Peyer's patch (tissue), 4 donors: Measurements from ENCODE around the gene BAZ2A. TPM values are rescaled to one million over a fixed set of nuclear protein-coding genes. Genes with fewer than 3 reads are reported as not detected.

Experiments
- DNase-seq, 3 donors: peaks; one replicate each; pipeline ENCODE4 v3.0.0-alpha.2; 2017 to 2019
- H3K27ac ChIP-seq, 4 donors: fragments of 200-600 bp; sonication (generic); one replicate each; pipeline ENCODE4 v1.5.1; 2016 to 2019
- H3K27me3 ChIP-seq, 2 donors: fragments of 200-600 bp; sonication (generic); one replicate each; pipeline ENCODE4 v1.5.1; 2019
- H3K36me3 ChIP-seq, 3 donors: fragments of 200-600 bp; sonication (generic); one replicate each; pipeline ENCODE4 v1.5.1; 2016 to 2019
- H3K4me1 ChIP-seq, 4 donors: fragments of 200-600 bp; sonication (generic); one replicate each; pipeline ENCODE4 v1.5.1; 2016 to 2019
- H3K4me3 ChIP-seq, 4 donors: fragments of 200-600 bp; sonication (generic); 1 replicate in 3 of 4; 2 replicates in 1 of 4; pipeline ENCODE4 v1.5.1; 2016 to 2019; ENCODE audit warnings: mild to moderate bottlenecking in 1 of 4
- H3K9me3 ChIP-seq, 4 donors: fragments of 200-600 bp; sonication (generic); one replicate each; pipeline ENCODE4 v1.5.1; 2016 to 2019; ENCODE audit warnings: mild to moderate bottlenecking in 1 of 4
- CTCF ChIP-seq, 6 experiments: fragments of 450-650 bp in 4 of 6; fragments of 200-600 bp in 2 of 6; sonication (generic) in 1 of 6; IDR thresholded peaks; one replicate each; pipeline ENCODE4 v1.5.1; 2017 to 2019; ENCODE audit warnings: antibody characterized with exemption in 6 of 6, mild to moderate bottlenecking in 3 of 6, moderate library complexity in 1 of 6
- POLR2A ChIP-seq, 2 donors: fragments of 450-650 bp; IDR thresholded peaks; one replicate each; pipeline ENCODE4 v1.5.1; 2017; ENCODE audit warnings: antibody characterized with exemption in 2 of 2, mild to moderate bottlenecking in 2 of 2, moderate library complexity in 2 of 2
- total RNA-seq, 4 donors: library from RNA; depleted of rRNA; stranded (reverse); fragments of >200 nt; gene quantifications; one replicate each; pipeline ENCODE4 v1.1.0, GENCODE V29; 2016

Gene BAZ2A
- total RNA-seq = 100 to 1,000 TPM in 3 of 4 donors, 10 to 100 TPM in 1; 98.2 to 259 (median 141) TPM

- no peaks in the 10 kb centered on the region for H3K9me3 ChIP-seq
- H3K4me1 ChIP-seq = peaks cover 7 to 48% (median 25%) of the 10 kb centered on the region in 4 donors
- H3K4me3 ChIP-seq = peak within 1 kb of the TSS; percentile 86 to 99 (median 94)
Observed at GRCh38 chr12:56630180-56630632, at the start of gene BAZ2A. Gene BAZ2A, minus strand, starts transcription at chr12:56630326. Its CDS starts 12,796 bp downstream, at chr12:56617530.

GRCh38 chr12:56678852-56679251 is 48.7 kb upstream of the BAZ2A start:
- H3K27me3 ChIP-seq = no peaks in the 10 kb centered on the region
- H3K4me1 ChIP-seq = peaks cover 0 to 55% (median 11%) of the 10 kb centered on the region in 4 donors
- no peaks in the 10 kb centered on the region for H3K9me3 ChIP-seq
- H3K27ac ChIP-seq = no peak overlapping the region
- no peak overlapping the region for H3K4me3 ChIP-seq
- TF ChIP-seq POLR2A (IDR thresholded peaks at IDR 0.05) (no peak), CTCF (IDR thresholded peaks at IDR 0.05) (no peak)
- peak in 1 of 3 donors; percentile 24 for DNase-seq
- H3K36me3 ChIP-seq = peaks cover 0 to 7% (median 0%) of the 10 kb centered on the region in 3 donors

More at GRCh38 chr12:56630180-56630632, at the start of gene BAZ2A:
- DNase-seq = peak; percentile 91 to 96 (median 93)
- TF ChIP-seq POLR2A (IDR thresholded peaks at IDR 0.05) (no peak), CTCF (IDR thresholded peaks at IDR 0.05) (no peak)
- no peaks in the 10 kb centered on the region for H3K36me3 ChIP-seq
- peak within 1 kb of the TSS; percentile 89 to 97 (median 90) for H3K27ac ChIP-seq
- H3K27me3 ChIP-seq = no peaks in the 10 kb centered on the region

- H3K4me1 ChIP-seq = peaks cover 0 to 53% (median 9%) of the 10 kb centered on the region in 4 donors
- DNase-seq = no peak
- H3K27ac ChIP-seq = peak overlapping the region in 1 of 4 donors; percentile 11
Observed at GRCh38 chr12:56677680-56678079, 47.6 kb upstream of the BAZ2A start.

GRCh38 chr12:56676851-56677580 is 46.9 kb upstream of the BAZ2A start:
- Histone ChIP-seq H3K27ac (peak overlapping the region in 2 of 4 donors; percentile 4 to 11), H3K4me1 (peaks cover 0 to 53% (median 5%) of the 10 kb centered on the region in 4 donors), H3K36me3 (peaks cover 0 to 11% (median 0%) of the 10 kb centered on the region in 3 donors), H3K9me3 (no peaks in the 10 kb centered on the region), H3K27me3 (no peaks in the 10 kb centered on the region), H3K4me3 (no peak overlapping the region)
- TF ChIP-seq CTCF (IDR thresholded peaks at IDR 0.05) (no peak), POLR2A (IDR thresholded peaks at IDR 0.05) (no peak)
- DNase-seq = no peak

More at GRCh38 chr12:56677680-56678079, 47.6 kb upstream of the BAZ2A start:
- Histone ChIP-seq H3K36me3 (peaks cover 0 to 7% (median 0%) of the 10 kb centered on the region in 3 donors), H3K9me3 (no peaks in the 10 kb centered on the region), H3K27me3 (no peaks in the 10 kb centered on the region), H3K4me3 (no peak overlapping the region)
- TF ChIP-seq POLR2A (IDR thresholded peaks at IDR 0.05) (no peak), CTCF (IDR thresholded peaks at IDR 0.05) (no peak)

- H3K36me3 ChIP-seq = peaks cover 0 to 53% (median 0%) of the 10 kb centered on the region in 3 donors
- DNase-seq = no peak
- no peak overlapping the region for H3K4me3 ChIP-seq
- H3K4me1 ChIP-seq = peaks cover 0 to 23% (median 2%) of the 10 kb centered on the region in 4 donors
- H3K27ac ChIP-seq = no peak overlapping the region
- no peaks in the 10 kb centered on the region for H3K9me3 ChIP-seq
- no peak for TF ChIP-seq CTCF (IDR thresholded peaks at IDR 0.05)
- no peak for TF ChIP-seq POLR2A (IDR thresholded peaks at IDR 0.05)
- no peaks in the 10 kb centered on the region for H3K27me3 ChIP-seq
Observed at GRCh38 chr12:56671608-56672007, 41.5 kb upstream of the BAZ2A start.
